Liver (tissue), 3 donors: ENCODE data around the gene OR2AJ1.

Experiments
- GABPA ChIP-seq, 2 donors: IDR thresholded peaks in 1 of 2; conservative IDR thresholded peaks in 1 of 2; 2 replicates each; pipeline ENCODE4 v1.6.1; 2016; ENCODE audit warnings: antibody characterized with exemption in 2 of 2, mild to moderate bottlenecking in 1 of 2, moderate library complexity in 1 of 2
- HNF4G ChIP-seq: IDR thresholded peaks from 2 replicates; pipeline ENCODE4 v1.6.1; 2016; ENCODE audit warnings: antibody characterized with exemption
- RAD21 ChIP-seq, 2 donors: IDR thresholded peaks; 2 replicates each; pipeline ENCODE4 v1.6.1; 2016; ENCODE audit warnings: antibody characterized with exemption in 2 of 2, mild to moderate bottlenecking in 2 of 2
- TAF1 ChIP-seq: conservative IDR thresholded peaks from 2 replicates; pipeline ENCODE4 v1.6.1; 2016; ENCODE audit warnings: antibody characterized with exemption, mild to moderate bottlenecking
- YY1 ChIP-seq: IDR thresholded peaks from 2 replicates; pipeline ENCODE4 v1.6.1; 2016; ENCODE audit warnings: antibody characterized with exemption, mild to moderate bottlenecking
- TF ChIP-seq, protein P1 (sequence below): fragments of 150-350 bp; IDR thresholded peaks from 2 replicates; pipeline ENCODE4 v1.5.1; 2017; ENCODE audit warnings: improper control_type of control experiment, low read depth, low read length; ENCODE audit not compliant: missing input control
- TF ChIP-seq, protein P2 (sequence below): IDR thresholded peaks from 2 replicates; pipeline ENCODE4 v1.6.1; 2016; ENCODE audit warnings: antibody characterized with exemption
- donor health status: healthy.
- donor health status: healthy.

DNA sequence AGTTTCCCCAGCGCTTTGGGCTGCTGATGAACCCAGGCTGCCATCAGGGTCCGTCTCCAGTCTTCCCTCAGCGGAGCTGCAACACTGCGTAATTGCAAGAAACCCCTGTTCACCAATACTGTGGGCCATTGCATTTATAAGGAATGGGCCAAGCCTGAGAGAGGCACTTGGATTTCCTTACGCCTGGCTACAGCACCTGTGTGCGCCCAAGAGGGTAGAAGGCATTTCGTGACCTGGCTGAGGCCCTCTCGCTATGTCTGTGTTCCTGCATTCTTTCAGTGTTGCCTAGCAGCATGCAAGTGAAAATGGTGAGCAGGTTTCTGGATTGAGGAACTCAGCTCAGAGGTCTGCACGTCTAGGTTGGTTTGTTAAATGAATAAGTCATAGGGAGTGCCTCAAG is 41.3 kb upstream of the OR2AJ1 start:
- TF ChIP-seq, protein P1, sequence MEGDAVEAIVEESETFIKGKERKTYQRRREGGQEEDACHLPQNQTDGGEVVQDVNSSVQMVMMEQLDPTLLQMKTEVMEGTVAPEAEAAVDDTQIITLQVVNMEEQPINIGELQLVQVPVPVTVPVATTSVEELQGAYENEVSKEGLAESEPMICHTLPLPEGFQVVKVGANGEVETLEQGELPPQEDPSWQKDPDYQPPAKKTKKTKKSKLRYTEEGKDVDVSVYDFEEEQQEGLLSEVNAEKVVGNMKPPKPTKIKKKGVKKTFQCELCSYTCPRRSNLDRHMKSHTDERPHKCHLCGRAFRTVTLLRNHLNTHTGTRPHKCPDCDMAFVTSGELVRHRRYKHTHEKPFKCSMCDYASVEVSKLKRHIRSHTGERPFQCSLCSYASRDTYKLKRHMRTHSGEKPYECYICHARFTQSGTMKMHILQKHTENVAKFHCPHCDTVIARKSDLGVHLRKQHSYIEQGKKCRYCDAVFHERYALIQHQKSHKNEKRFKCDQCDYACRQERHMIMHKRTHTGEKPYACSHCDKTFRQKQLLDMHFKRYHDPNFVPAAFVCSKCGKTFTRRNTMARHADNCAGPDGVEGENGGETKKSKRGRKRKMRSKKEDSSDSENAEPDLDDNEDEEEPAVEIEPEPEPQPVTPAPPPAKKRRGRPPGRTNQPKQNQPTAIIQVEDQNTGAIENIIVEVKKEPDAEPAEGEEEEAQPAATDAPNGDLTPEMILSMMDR = no peak
- TF ChIP-seq TAF1 (no peak), GABPA (IDR thresholded peaks at IDR 0.05 in 1 of 2, conservative IDR thresholded peaks at IDR 0.05 in 1 of 2) (no peak), YY1 (no peak), RAD21 (IDR thresholded peaks at IDR 0.05) (no peak), HNF4G (no peak)
- TF ChIP-seq, protein P2, sequence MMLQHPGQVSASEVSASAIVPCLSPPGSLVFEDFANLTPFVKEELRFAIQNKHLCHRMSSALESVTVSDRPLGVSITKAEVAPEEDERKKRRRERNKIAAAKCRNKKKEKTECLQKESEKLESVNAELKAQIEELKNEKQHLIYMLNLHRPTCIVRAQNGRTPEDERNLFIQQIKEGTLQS = no peak
